K562 (cell line): ENCODE data around the gene CTSZ. TPM values are rescaled to one million over a fixed set of nuclear protein-coding genes. Genes with fewer than 3 reads are reported as not detected.
A peak's percentile ranks its signal among the peaks of the same experiment; 100 is the strongest.

Source experiments
- ATF1 ChIP-seq, 2 experiments: fragments of 450-650 bp in 1 of 2; IDR thresholded peaks; 2 replicates each; pipeline ENCODE4 v1.6.1; 2016; ENCODE audit warnings: missing compliant biosample characterization in 1 of 2, missing genetic modification characterization in 1 of 2
- CAMTA2 ChIP-seq: fragments of 250-450 bp; sonication (Bioruptor Pico); conservative IDR thresholded peaks from 2 replicates; pipeline ENCODE4 v1.5.1; 2022
- CCNT2 ChIP-seq: IDR thresholded peaks from 2 replicates; pipeline ENCODE4 v1.6.1; 2011; ENCODE audit warnings: borderline replicate concordance, low read depth, mild to moderate bottlenecking, moderate library complexity, mixed read lengths, low read length; ENCODE audit not compliant: insufficient read length; ENCODE audit errors: extremely low read depth
- DMBX1 ChIP-seq: fragments of 250-450 bp; sonication (Bioruptor Pico); IDR thresholded peaks from 2 replicates; pipeline ENCODE4 v1.8.0; 2022; ENCODE audit warnings: inconsistent platforms, mild to moderate bottlenecking, moderate library complexity, borderline replicate concordance
- HCFC1 ChIP-seq: IDR thresholded peaks from 2 replicates; pipeline ENCODE4 v1.6.1; 2012; ENCODE audit warnings: low read depth, low read length, improper control_type of control experiment
- HMGN3 ChIP-seq: IDR thresholded peaks from 2 replicates; pipeline ENCODE4 v1.6.1; 2011; ENCODE audit warnings: borderline replicate concordance, low read depth, mild to moderate bottlenecking, mixed read lengths, low read length; ENCODE audit not compliant: insufficient read length; ENCODE audit errors: extremely low read depth
- KDM4B ChIP-seq, 2 experiments: fragments of 450-650 bp in 1 of 2; sonication (generic) in 1 of 2; IDR thresholded peaks; 2 replicates each; pipeline ENCODE4 v1.6.1; 2016 to 2017; ENCODE audit warnings: borderline replicate concordance in 2 of 2, antibody characterized with exemption in 1 of 2, low read depth in 1 of 2, mild to moderate bottlenecking in 1 of 2
- MAZ ChIP-seq, 2 experiments: fragments of 450-650 bp in 1 of 2; sonication (generic) in 1 of 2; formaldehyde crosslinking; IDR thresholded peaks in 1 of 2; conservative IDR thresholded peaks in 1 of 2; 2 replicates each; pipeline versions ENCODE4 v1.4.0 to v1.5.0; 2020; ENCODE audit warnings: mild to moderate bottlenecking in 1 of 2, missing genetic modification reagents in 1 of 2
- NFRKB ChIP-seq: fragments of 450-650 bp; IDR thresholded peaks from 2 replicates; pipeline ENCODE4 v1.6.1; 2016; ENCODE audit warnings: low read depth
- RB1 ChIP-seq: fragments of 450-650 bp; IDR thresholded peaks from 2 replicates; pipeline ENCODE4 v1.6.1; 2017; ENCODE audit warnings: low read depth, mild to moderate bottlenecking
- SIN3A ChIP-seq, 2 experiments: fragments of 150-350 bp in 1 of 2; IDR thresholded peaks; 2 replicates each; pipeline ENCODE4 v1.6.1; 2011 to 2016; ENCODE audit warnings: borderline replicate concordance in 2 of 2, low read depth in 2 of 2, low read length in 2 of 2, mild to moderate bottlenecking in 2 of 2, moderate library complexity in 2 of 2; ENCODE audit not compliant: control insufficient read depth in 1 of 2
- SLC30A9 ChIP-seq: fragments of 250-450 bp; sonication (Bioruptor Pico); IDR thresholded peaks from 2 replicates; pipeline ENCODE4 v1.8.0; 2022; ENCODE audit warnings: mild to moderate bottlenecking, moderate library complexity
- SNIP1 ChIP-seq: fragments of 450-650 bp; IDR thresholded peaks from 2 replicates; pipeline ENCODE4 v1.7.1; 2017; ENCODE audit warnings: low read depth, mild to moderate bottlenecking
- SRSF9 ChIP-seq: fragments of 200-400 bp; formaldehyde crosslinking; IDR thresholded peaks from 2 replicates; pipeline ENCODE4 v1.6.1; 2017; ENCODE audit warnings: low read depth, low read length, borderline replicate concordance
- U2AF2 ChIP-seq: fragments of 200-400 bp; formaldehyde crosslinking; optimal IDR thresholded peaks from 2 replicates; pipeline ENCODE3; 2017; ENCODE audit warnings: low read depth, mild to moderate bottlenecking, low read length
- XRCC5 ChIP-seq: fragments of 200-400 bp; formaldehyde crosslinking; IDR thresholded peaks from 2 replicates; pipeline ENCODE4 v1.6.1; 2017; ENCODE audit warnings: low read depth, mild to moderate bottlenecking, low read length
- ZNF253 ChIP-seq: fragments of 250-450 bp; sonication (Bioruptor Pico); conservative IDR thresholded peaks from 2 replicates; pipeline ENCODE4 v1.6.1; 2021; ENCODE audit warnings: mild to moderate bottlenecking
- ZNF583 ChIP-seq: fragments of 250-450 bp; sonication (Bioruptor Pico); IDR thresholded peaks from 2 replicates; pipeline ENCODE4 v1.4.0; 2020
- polyA plus RNA-seq, 8 experiments: library from polyadenylated mRNA; depleted of rRNA in 4 of 8; stranded (reverse) in 5 of 8; unstranded in 3 of 8; fragments of >200 nt; fragmentation: Nextera tagmentation in 2 of 8; fragmentation: Illumina TruSeq in 1 of 8; extraction: Ambion mirVana in 2 of 8; extraction: Trizol in 1 of 8; gene quantifications; 2 replicates each; pipeline versions ENCODE4 v1.2.1 to v1.2.3, GENCODE V29; 2011 to 2014; ENCODE audit warnings: inconsistent platforms in 1 of 8, missing spikeins in 1 of 8
- total RNA-seq, 7 experiments: library from RNA; depleted of rRNA in 6 of 7; stranded (reverse); fragments of >200 nt in 6 of 7; fragmentation: Illumina TruSeq in 2 of 7; extraction: Trizol in 2 of 7; gene quantifications; 2 replicates each; pipeline versions ENCODE4 v1.2.1 to v1.2.3, GENCODE V29; 2011 to 2021; ENCODE audit warnings: low replicate concordance in 1 of 7
- TF ChIP-seq, protein P1 (sequence below): fragments of 200-800 bp; sonication (Bioruptor generic); IDR thresholded peaks from 2 replicates; pipeline ENCODE4 v1.6.1; 2017; ENCODE audit warnings: missing genetic modification characterization, missing compliant biosample characterization
- TF ChIP-seq, protein P2 (sequence below), 3 experiments: fragments of 200-800 bp in 1 of 3; fragments of 250-450 bp in 1 of 3; fragments of 450-650 bp in 1 of 3; sonication (Bioruptor Pico) in 1 of 3; sonication (Bioruptor generic) in 1 of 3; formaldehyde crosslinking in 1 of 3; IDR thresholded peaks; 2 replicates each; pipeline versions ENCODE4 v1.6.1 to v1.8.0; 2016 to 2022; ENCODE audit warnings: mild to moderate bottlenecking in 2 of 3, missing genetic modification characterization in 2 of 3, missing compliant biosample characterization in 1 of 3, moderate library complexity in 1 of 3

CTSZ gene
- total and polyA plus RNA-seq, 9 of the 15 experiments (the other 6 are each of a cell fraction or from before 2014, with no cell fraction given) = 1.6 to 143 (median 82.8) TPM

DNA sequence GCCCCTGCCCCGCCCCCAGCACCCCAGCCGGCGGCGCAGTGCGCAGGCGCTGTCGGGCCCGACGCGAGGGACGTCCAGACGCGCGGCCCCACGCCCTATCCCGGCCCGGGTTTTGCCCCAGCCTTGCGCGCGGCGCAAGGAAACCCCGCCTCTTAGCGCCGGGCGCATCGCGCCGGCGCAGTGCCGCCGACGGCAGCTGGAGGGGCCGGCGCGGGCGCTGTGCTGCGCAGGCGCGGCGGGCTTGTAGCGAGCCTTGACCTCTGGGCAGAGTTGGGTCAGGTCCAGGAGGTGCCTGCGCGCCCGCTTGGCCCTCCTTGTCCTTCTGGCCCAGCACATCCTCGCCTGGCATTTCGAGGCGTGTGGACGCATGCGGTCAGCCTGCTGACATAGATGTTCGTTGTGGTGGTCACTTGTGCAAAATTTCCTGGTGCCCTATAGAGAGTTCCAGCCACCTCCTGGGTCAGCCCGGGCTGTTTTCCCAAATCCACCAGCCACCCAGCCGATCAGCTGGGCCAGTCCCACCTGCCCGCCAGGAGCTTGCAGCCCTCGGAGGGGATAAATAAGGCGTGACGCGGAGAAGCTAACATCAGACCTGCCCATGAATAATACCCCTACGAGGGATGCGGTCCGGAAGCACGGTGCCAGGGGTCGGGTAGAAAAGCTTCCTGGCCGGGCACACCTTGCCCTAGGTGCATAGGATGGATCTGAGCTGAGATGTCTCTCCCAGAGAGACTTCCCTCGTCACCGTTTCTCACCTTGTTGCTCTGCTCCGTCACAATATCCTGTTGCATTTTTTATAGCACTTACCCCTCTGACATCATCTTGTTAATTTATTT is 36.0 kb upstream of the CTSZ start (continued):
- TF ChIP-seq SRSF9 (no peak), MAZ (CRISPR knock-in tag; conservative IDR thresholded peaks at IDR 0.05 in 1 of 2, IDR thresholded peaks at IDR 0.05 in 1 of 2) (peak in 1 of 2 experiments; percentile 33; a peak in 1 of 4 replicates), HMGN3 (peak; percentile 85), ZNF253 (no peak), SNIP1 (no peak), U2AF2 (no peak), ATF1 (CRISPR knock-in tag; IDR thresholded peaks at IDR 0.05) (peak; percentile 31; the same call in 1 of the 2 replicates), ATF1 (tag; IDR thresholded peaks at IDR 0.05) (no peak), ZNF583 (peak; percentile 15; the same call in 1 of the 2 replicates), XRCC5 (no peak), DMBX1 (CRISPR knock-in tag) (no peak), NFRKB (no peak), SLC30A9 (CRISPR knock-in tag) (no peak), CCNT2 (peak; percentile 63), KDM4B (IDR thresholded peaks at IDR 0.05; ENCODE audit: borderline replicate concordance in 2 of 2, low read depth in 1 of 2) (peak in 1 of 2 experiments; percentile 18; a peak in 1 of 4 replicates), HCFC1 (no peak), SIN3A (IDR thresholded peaks at IDR 0.05; ENCODE audit: borderline replicate concordance in 2 of 2, control insufficient read depth in 1 of 2, low read depth in 2 of 2, low read length in 2 of 2) (no peak), CAMTA2 (CRISPR knock-in tag) (no peak), RB1 (peak; percentile 73; the same call in 1 of the 2 replicates)
- TF ChIP-seq, protein P1, sequence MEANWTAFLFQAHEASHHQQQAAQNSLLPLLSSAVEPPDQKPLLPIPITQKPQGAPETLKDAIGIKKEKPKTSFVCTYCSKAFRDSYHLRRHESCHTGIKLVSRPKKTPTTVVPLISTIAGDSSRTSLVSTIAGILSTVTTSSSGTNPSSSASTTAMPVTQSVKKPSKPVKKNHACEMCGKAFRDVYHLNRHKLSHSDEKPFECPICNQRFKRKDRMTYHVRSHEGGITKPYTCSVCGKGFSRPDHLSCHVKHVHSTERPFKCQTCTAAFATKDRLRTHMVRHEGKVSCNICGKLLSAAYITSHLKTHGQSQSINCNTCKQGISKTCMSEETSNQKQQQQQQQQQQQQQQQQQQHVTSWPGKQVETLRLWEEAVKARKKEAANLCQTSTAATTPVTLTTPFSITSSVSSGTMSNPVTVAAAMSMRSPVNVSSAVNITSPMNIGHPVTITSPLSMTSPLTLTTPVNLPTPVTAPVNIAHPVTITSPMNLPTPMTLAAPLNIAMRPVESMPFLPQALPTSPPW (CRISPR knock-in tag) = peak; percentile 84; the same call in 1 of the 2 replicates
- TF ChIP-seq, protein P2, sequence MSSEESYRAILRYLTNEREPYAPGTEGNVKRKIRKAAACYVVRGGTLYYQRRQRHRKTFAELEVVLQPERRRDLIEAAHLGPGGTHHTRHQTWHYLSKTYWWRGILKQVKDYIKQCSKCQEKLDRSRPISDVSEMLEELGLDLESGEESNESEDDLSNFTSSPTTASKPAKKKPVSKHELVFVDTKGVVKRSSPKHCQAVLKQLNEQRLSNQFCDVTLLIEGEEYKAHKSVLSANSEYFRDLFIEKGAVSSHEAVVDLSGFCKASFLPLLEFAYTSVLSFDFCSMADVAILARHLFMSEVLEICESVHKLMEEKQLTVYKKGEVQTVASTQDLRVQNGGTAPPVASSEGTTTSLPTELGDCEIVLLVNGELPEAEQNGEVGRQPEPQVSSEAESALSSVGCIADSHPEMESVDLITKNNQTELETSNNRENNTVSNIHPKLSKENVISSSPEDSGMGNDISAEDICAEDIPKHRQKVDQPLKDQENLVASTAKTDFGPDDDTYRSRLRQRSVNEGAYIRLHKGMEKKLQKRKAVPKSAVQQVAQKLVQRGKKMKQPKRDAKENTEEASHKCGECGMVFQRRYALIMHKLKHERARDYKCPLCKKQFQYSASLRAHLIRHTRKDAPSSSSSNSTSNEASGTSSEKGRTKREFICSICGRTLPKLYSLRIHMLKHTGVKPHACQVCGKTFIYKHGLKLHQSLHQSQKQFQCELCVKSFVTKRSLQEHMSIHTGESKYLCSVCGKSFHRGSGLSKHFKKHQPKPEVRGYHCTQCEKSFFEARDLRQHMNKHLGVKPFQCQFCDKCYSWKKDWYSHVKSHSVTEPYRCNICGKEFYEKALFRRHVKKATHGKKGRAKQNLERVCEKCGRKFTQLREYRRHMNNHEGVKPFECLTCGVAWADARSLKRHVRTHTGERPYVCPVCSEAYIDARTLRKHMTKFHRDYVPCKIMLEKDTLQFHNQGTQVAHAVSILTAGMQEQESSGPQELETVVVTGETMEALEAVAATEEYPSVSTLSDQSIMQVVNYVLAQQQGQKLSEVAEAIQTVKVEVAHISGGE (CRISPR knock-in tag; IDR thresholded peaks at IDR 0.05) = peak in 1 of 3 experiments; percentile 59; a peak in 3 of 6 replicates
